SU-DHL-6 (cell line): ENCODE measurements around the gene OR8B2.

ENCODE experiments used
- H2AFZ ChIP-seq: fragments of 200-600 bp; sonication (generic); 2 replicates; pipeline ENCODE4 v1.6.1; 2014; ENCODE audit warnings: low read depth, mild to moderate bottlenecking, moderate library complexity, mixed read lengths, antibody characterized with exemption, low read length; ENCODE audit not compliant: severe bottlenecking
- H3F3A ChIP-seq: fragments of 200-600 bp; shearing (Covaris generic); 2 replicates; pipeline ENCODE4 v1.6.0; 2016; ENCODE audit warnings: antibody characterized with exemption, mild to moderate bottlenecking; ENCODE audit not compliant: insufficient read depth
- H3K27ac ChIP-seq: fragments of 200-600 bp; sonication (generic); 2 replicates; pipeline ENCODE4 v1.5.1; 2016; ENCODE audit warnings: low read depth, mild to moderate bottlenecking, low read length, moderate library complexity, mixed read lengths
- H3K27me3 ChIP-seq: fragments of 200-600 bp; sonication (generic), shearing (Covaris generic); 2 replicates; pipeline ENCODE4 v1.6.0; 2014; ENCODE audit warnings: mild to moderate bottlenecking, low read length
- H3K36me3 ChIP-seq: fragments of 200-600 bp; sonication (generic); 2 replicates; pipeline ENCODE4 v1.6.1; 2014; ENCODE audit warnings: mild to moderate bottlenecking, low read length, mixed read lengths
- H3K4me2 ChIP-seq: fragments of 300-600, 200-600 bp; shearing (Covaris generic), sonication (generic); 2 replicates; pipeline ENCODE4 v1.6.0; 2014; ENCODE audit warnings: low read length, low read depth, mild to moderate bottlenecking; ENCODE audit not compliant: poor library complexity, severe bottlenecking
- H3K4me3 ChIP-seq: fragments of 200-600 bp; sonication (generic); 2 replicates; pipeline ENCODE4 v1.5.1; 2014; ENCODE audit warnings: antibody characterized with exemption, low read length, mild to moderate bottlenecking, mixed read lengths; ENCODE audit not compliant: insufficient read depth, poor library complexity, severe bottlenecking
- H3K79me2 ChIP-seq: fragments of 200-600 bp; sonication (generic); 2 replicates; pipeline ENCODE4 v1.6.1; 2014; ENCODE audit warnings: mild to moderate bottlenecking, low read length, moderate library complexity; ENCODE audit not compliant: insufficient read depth
- H3K9ac ChIP-seq: fragments of 200-600 bp; sonication (generic); 2 replicates; pipeline ENCODE4 v1.7.0; 2014; ENCODE audit warnings: mild to moderate bottlenecking, low read length
- H3K9me2 ChIP-seq: fragments of 200-600 bp; sonication (generic); replicated peaks from 2 replicates; pipeline ENCODE4 v1.6.1; 2014; ENCODE audit warnings: low read length; ENCODE audit not compliant: insufficient read depth
- H3K9me3 ChIP-seq: fragments of 200-600 bp; sonication (generic); 2 replicates; pipeline ENCODE4 v1.6.1; 2014; ENCODE audit warnings: low read length, mixed read lengths; ENCODE audit not compliant: insufficient read depth
- H4K20me1 ChIP-seq: fragments of 200-600 bp; sonication (generic); 2 replicates; pipeline ENCODE4 v1.6.1; 2014; ENCODE audit warnings: low read depth, mild to moderate bottlenecking, antibody characterized with exemption, low read length, moderate library complexity, mixed read lengths
- EZH2phosphoT487 ChIP-seq: fragments of 200-600 bp; sonication (generic), shearing (Covaris generic); conservative IDR thresholded peaks from 2 replicates; pipeline ENCODE4 v1.6.1; 2018; ENCODE audit warnings: mild to moderate bottlenecking, antibody characterized with exemption, low read length, moderate library complexity, mixed read lengths
- TF ChIP-seq, protein P1 (sequence below): fragments of 200-600 bp; sonication (generic); IDR thresholded peaks from one replicate; pipeline ENCODE4 v1.5.1; 2017; ENCODE audit warnings: antibody characterized with exemption, mild to moderate bottlenecking, low read length, moderate library complexity; ENCODE audit not compliant: insufficient read depth, poor library complexity, severe bottlenecking

Gene OR8B2

GRCh38 chr11:124346311-124346955 lies 37.9 kb downstream of the OR8B2 start:
- H3K79me2 ChIP-seq = no peaks in the 10 kb centered on the region
- H2AFZ ChIP-seq = no peak overlapping the region
- H3K27ac ChIP-seq = no peak overlapping the region
- no peak overlapping the region for H3K4me3 ChIP-seq
- H3K9ac ChIP-seq = no peak overlapping the region
- H3K4me2 ChIP-seq = no peak overlapping the region
- H3K9me3 ChIP-seq = no peaks in the 10 kb centered on the region
- no peaks in the 10 kb centered on the region for H3K36me3 ChIP-seq
- no peak for TF ChIP-seq EZH2phosphoT487
- TF ChIP-seq, protein P1, sequence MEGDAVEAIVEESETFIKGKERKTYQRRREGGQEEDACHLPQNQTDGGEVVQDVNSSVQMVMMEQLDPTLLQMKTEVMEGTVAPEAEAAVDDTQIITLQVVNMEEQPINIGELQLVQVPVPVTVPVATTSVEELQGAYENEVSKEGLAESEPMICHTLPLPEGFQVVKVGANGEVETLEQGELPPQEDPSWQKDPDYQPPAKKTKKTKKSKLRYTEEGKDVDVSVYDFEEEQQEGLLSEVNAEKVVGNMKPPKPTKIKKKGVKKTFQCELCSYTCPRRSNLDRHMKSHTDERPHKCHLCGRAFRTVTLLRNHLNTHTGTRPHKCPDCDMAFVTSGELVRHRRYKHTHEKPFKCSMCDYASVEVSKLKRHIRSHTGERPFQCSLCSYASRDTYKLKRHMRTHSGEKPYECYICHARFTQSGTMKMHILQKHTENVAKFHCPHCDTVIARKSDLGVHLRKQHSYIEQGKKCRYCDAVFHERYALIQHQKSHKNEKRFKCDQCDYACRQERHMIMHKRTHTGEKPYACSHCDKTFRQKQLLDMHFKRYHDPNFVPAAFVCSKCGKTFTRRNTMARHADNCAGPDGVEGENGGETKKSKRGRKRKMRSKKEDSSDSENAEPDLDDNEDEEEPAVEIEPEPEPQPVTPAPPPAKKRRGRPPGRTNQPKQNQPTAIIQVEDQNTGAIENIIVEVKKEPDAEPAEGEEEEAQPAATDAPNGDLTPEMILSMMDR = no peak
- no peaks in the 10 kb centered on the region for H3F3A ChIP-seq
- H3K9me2 ChIP-seq = no peaks in the 10 kb centered on the region
- H4K20me1 ChIP-seq = no peaks in the 10 kb centered on the region
- no peaks in the 10 kb centered on the region for H3K27me3 ChIP-seq

DNA sequence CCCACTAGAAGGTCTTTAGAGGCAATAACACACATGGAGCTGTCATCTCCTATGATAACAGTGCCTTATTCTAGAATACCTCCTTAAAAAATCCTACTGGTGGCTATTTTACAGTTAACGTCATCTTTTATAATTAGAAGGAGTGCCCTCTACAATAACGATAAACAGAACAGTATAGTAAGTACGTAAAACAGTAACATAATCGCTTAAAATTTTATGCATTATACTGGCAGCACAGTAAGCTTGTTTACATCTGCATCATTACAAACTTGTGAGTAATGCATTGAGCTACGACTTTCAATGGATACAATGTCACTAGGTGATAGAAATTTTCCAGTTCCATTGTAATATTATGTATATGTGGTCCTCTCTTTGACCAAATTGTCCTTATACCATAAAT lies 40.0 kb downstream of the OR8B2 start:
- H3F3A ChIP-seq = no peaks in the 10 kb centered on the region
- no peaks in the 10 kb centered on the region for H4K20me1 ChIP-seq
- H3K4me2 ChIP-seq = no peak overlapping the region
- H3K9me2 ChIP-seq = no peaks in the 10 kb centered on the region
- no peak overlapping the region for H2AFZ ChIP-seq
- no peaks in the 10 kb centered on the region for H3K79me2 ChIP-seq
- no peak overlapping the region for H3K27ac ChIP-seq
- no peaks in the 10 kb centered on the region for H3K36me3 ChIP-seq
- no peaks in the 10 kb centered on the region for H3K27me3 ChIP-seq
- no peak overlapping the region for H3K4me3 ChIP-seq
- no peak overlapping the region for H3K9ac ChIP-seq
- H3K9me3 ChIP-seq = no peaks in the 10 kb centered on the region
- TF ChIP-seq, protein P1 = no peak
- TF ChIP-seq EZH2phosphoT487 = no peak

- Histone ChIP-seq H3K9me2 (no peaks in the 10 kb centered on the region), H3K79me2 (no peaks in the 10 kb centered on the region), H3K9me3 (no peaks in the 10 kb centered on the region), H3K4me2 (no peak overlapping the region), H3K36me3 (no peaks in the 10 kb centered on the region), H3K4me3 (no peak overlapping the region), H3F3A (no peaks in the 10 kb centered on the region), H2AFZ (no peak overlapping the region), H3K9ac (no peak overlapping the region), H4K20me1 (no peaks in the 10 kb centered on the region), H3K27me3 (no peaks in the 10 kb centered on the region), H3K27ac (no peak overlapping the region)
- TF ChIP-seq EZH2phosphoT487 = no peak
- TF ChIP-seq, protein P1 = no peak
Observed at GRCh38 chr11:124340142-124340447, 44.2 kb downstream of the OR8B2 start.
